GM12872 (cell line): ENCODE measurements around the gene PTPRN2.

Source experiments
- CTCF ChIP-seq: IDR thresholded peaks from 3 replicates; pipeline ENCODE4 v1.5.1; 2011; ENCODE audit warnings: low read depth, mild to moderate bottlenecking, low read length, moderate library complexity; ENCODE audit not compliant: insufficient read depth

Gene PTPRN2

GRCh38 chr7:158054611-158055010 is 533.0 kb downstream of the PTPRN2 start:
- TF ChIP-seq CTCF: no peak

- no peak for TF ChIP-seq CTCF
These were observed 533.5 kb downstream of the PTPRN2 start for GRCh38 chr7:158054081-158054480.

- TF ChIP-seq CTCF: no peak
These were observed 534.3 kb downstream of the PTPRN2 start for GRCh38 chr7:158053183-158053915.

GRCh38 chr7:158052381-158053060 is 535.1 kb downstream of the PTPRN2 start:
- no peak for TF ChIP-seq CTCF

- TF ChIP-seq CTCF: no peak
These were observed 535.8 kb downstream of the PTPRN2 start for GRCh38 chr7:158051776-158052175.

GRCh38 chr7:158050978-158051651 is 536.5 kb downstream of the PTPRN2 start:
- TF ChIP-seq CTCF: no peak

GRCh38 chr7:158050441-158050977 is 537.1 kb downstream of the PTPRN2 start:
- no peak for TF ChIP-seq CTCF
